IPS DF 19.7 (cell line): ENCODE measurements around the gene FADD.

Experiments used
- DNase-seq: peaks from one replicate; pipeline ENCODE4 v3.0.0-alpha.2; 2013; ENCODE audit warnings: low read depth, low spot score

The FADD gene, protein sequence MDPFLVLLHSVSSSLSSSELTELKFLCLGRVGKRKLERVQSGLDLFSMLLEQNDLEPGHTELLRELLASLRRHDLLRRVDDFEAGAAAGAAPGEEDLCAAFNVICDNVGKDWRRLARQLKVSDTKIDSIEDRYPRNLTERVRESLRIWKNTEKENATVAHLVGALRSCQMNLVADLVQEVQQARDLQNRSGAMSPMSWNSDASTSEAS

DNA sequence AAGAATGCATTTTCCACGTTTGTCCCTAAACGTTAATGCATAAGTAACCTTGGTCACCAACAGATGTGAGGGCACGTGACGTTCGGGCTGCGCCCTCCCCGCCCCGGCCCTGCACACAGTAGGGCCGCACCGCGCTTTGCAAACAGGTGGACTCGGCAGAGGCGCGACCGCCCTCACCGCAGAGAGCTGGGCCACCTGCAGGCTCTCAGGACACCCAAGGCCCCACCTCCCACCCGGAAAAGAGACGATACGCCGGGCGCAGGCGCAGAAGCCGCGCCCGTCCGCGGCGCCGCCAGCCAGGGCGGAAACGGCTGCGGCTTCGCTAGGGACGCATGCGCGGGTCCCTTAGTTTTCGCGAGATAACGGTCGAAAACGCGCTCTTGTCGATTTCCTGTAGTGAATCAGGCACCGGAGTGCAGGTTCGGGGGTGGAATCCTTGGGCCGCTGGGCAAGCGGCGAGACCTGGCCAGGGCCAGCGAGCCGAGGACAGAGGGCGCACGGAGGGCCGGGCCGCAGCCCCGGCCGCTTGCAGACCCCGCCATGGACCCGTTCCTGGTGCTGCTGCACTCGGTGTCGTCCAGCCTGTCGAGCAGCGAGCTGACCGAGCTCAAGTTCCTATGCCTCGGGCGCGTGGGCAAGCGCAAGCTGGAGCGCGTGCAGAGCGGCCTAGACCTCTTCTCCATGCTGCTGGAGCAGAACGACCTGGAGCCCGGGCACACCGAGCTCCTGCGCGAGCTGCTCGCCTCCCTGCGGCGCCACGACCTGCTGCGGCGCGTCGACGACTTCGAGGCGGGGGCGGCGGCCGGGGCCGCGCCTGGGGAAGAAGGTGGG is at the start of gene FADD:
Gene FADD (plus strand): TSS at position 377 of the 831 bp plus-strand sequence. CDS start 164 bp downstream, at position 541.
- DNase-seq: no peak

DNA sequence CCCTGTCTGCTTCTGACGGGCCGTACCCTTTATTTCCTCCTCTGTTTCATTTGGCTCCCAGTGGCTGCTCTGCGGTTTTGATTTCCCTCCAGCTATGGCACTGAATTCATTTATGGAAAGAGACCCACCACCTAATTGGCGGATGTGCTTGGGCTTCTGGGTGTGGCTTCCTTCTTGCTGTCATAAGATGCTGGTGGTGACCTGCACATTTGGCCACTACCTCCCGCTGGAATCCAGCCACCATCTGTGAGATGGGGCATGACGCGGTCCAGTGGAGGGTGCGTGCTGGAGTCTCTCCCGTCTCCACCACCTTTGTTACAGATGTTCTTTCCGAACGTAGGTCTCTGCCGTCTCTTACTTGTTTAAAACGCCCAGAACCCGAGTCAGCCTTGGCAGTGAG is 47.7 kb upstream of the FADD start:
- DNase-seq: no peak

DNA sequence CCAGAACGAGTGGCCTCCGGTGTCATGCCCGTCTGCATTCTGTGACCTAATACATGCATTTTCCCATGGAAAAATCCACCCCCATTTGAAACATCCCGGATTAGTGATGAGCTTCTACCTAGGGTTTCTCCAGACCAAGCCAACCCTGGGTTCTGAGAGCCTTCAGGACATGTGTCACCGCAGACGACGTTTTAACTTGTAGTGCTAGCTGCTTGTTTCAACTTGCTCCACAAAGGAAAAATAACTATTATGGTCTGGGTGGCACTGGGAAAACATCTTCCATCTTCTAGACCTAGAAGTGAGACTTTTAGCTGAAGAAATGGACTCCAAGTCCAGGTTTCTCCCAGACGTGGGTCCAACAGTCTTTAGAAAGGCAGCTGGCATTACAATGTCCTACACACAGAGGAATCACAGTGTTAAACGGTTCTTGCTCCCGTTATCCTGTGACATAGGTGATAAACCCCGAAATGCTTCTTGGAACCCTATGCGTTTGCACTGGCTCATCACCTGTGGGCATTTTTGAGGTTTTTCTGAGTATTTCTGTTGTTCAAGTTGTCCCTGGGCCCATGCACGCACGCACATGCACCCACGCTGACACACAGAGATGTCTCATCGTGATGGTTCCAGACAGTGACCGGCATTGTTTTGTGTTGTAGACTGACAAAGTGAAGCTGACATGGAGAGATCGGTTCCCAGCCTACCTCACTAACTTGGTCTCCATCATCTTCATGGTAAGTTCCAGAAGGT is 46.6 kb upstream of the FADD start:
- DNase-seq: no peak

DNA sequence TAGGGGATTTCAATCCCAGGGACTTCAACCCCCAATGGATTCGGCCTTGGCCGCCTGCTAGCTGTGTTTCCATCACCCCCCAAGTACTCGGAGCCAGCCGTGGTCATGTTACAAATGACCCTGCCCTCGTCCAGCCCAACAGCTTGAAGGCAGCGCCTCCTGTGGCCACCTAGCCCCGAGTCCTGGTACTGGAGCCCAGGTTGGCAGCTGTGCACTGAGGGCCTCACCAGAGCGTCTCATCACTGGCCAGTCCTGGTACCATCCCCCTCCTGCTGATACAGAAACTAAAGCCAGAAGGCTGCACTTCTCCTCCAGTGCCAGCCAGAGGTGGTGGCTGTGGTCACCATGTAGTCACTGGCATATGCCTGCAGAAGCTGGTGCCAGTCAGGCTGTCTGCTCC is 44.9 kb upstream of the FADD start:
- DNase-seq: peak; percentile 48

DNA sequence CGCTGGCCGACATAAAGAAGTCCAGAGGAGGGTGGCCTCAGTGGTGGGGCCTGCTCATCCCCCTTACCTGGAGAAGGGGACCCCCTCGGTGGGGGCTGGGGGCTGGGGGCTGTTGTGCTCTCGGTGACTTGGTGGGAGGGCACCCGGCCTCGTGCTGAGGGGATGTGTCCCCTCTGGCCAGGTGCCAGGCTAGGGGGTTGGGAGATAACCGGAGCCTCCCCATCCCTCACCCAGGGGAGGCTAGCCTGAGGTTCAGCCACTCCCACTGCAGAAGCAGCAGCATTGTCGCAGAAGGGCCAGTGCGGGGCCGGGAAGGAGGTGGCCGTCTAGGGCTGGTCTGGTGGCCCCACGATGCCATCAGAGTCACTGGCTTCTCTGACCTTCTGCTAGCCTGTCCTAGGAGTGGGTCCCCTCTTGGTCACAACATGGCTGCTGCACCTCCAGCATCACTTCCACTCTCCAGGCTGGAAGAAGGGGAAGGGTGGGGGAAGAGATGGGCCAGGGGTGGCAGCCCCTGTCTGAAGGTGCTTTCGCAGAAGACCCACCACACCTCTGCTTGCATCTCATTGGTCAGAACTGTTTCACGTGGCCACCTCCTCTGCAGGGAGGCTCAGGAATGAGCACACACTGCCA is 44.2 kb upstream of the FADD start:
- DNase-seq: no peak

DNA sequence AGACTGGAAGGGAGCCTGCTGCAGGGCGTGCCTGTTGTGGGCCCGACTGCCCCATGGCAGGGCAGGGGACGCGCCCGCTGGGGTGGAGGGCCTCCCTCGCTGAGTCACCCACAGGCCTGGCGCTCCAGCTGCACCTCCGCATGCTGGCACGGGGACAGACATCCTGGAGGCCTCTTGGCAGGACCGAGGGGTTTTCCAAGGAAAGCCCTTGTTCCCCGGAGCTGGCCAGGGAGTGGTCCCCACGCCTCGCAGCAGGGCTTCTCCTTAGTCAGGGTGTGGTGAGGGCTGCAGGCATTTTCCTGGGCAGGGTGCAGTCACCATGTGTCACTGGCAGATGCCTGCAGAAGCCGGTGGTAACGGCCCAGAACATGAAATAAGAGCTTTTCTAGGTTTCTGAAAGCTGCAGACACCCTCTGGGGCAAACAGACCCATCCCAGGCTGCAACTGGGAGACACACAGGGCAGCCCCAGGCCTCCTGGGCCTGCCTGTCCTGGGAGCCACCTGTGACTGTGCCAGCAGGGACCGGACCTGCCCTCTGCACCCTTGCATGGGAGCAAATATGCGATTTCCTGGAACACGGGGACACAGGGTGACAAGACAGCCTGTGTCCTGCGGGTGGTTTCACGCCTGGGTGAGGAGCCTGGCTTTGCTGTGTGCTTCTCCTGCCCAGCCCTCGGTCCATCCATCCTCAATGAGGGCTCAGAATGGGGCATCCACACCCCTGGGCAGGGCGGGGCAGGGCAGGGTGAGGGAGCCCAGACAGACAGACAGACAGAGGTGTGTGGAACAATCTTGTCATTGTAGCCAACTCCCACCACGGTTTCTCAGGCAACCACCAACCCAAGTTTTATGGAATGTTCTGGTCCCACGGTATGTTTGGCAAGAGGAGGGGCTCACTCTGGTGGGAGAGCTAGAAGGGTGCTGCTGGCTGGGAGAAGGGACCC is 43.2 kb upstream of the FADD start:
- no peak for DNase-seq

DNA sequence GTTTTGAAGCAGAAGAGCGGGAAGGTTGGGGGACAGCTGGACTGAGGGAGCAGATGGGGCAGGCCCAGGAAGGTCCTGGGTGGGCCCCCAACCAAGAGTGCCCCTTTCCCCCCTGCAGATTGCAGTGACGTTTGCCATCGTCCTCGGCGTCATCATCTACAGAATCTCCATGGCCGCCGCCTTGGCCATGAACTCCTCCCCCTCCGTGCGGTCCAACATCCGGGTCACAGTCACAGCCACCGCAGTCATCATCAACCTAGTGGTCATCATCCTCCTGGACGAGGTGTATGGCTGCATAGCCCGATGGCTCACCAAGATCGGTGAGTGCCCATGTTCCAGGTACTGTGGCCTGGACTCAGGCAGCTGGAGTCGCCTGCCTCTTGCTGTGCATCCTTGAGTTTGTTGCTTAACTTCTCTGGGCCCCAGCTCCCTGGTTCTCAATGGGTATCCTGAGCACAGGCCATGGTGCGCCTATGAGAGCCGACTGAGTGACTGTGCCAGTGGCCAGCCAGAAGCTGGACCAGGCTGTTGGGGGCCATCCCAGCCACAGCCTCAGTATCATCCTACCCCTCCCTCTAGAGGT is 42.0 kb upstream of the FADD start:
- DNase-seq: no peak

DNA sequence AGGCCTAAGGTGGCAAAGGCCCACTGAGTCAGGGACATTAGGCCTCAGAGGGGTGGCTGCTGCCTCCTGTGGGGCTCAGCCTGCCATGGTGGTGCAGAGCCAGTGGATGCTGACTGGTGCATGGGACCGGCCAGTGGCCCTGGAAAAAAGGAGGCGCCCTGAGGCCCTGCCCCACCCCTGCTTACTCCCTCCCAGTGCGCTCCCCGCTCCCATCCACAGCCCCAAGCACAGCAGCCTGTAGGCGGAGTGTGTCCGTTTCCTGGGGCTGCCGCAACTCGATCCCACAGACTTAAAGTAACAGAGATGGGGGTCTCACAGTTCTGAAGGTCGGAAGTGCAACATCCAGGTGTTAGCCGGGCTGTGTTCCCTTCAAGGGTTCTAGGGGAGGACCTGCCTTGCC is 38.4 kb upstream of the FADD start:
- DNase-seq: no peak

DNA sequence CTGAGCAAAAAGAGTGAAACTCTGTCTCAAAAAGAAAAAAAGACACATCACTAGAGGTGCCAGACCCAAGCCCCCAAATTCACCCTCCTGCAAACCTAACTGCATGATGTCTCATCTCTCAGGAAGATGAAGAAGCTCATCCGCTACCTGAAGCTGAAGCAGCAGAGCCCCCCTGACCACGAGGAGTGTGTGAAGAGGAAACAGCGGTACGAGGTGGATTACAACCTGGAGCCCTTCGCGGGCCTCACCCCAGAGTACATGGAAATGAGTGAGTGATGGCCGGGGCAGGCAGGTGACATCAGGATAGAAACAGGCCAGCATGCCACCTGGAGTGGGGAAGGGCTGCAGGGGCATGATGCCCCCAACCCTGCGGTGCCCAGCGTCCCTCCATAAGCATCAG is 36.0 kb upstream of the FADD start:
- no peak for DNase-seq

DNA sequence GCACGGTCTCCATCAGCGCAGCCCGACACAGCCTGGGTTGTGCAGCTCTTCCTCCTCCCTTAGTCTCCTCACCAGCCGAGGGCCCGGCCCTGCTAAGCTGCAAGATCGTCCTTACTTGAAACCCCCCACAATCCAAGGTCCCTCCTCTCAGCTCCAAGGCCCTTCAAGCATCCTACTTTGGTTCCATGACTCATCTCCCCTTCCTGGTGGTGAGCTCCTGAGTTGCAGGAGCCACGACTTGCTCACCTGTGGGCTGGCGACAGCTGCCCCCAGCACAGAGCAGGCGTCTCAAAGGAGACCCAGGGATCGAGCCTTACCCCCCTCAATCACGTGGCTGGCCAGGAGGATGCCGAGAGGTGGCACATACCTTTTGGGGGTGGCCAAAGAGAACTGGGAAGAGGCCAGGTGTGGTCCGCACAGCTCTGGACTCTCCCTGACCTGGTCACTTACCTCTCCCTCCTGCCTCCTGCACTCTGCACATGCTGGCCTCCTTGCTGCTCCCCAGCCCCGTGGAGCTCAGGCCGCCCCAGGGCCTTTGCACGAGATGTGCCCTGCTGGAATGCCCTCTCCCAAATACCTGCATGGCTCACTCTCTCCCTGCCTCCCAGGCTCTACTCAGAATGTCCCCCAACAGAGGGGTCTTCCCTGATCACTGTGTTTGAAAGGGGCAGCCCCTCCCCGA is 35.2 kb upstream of the FADD start:
- no peak for DNase-seq

DNA sequence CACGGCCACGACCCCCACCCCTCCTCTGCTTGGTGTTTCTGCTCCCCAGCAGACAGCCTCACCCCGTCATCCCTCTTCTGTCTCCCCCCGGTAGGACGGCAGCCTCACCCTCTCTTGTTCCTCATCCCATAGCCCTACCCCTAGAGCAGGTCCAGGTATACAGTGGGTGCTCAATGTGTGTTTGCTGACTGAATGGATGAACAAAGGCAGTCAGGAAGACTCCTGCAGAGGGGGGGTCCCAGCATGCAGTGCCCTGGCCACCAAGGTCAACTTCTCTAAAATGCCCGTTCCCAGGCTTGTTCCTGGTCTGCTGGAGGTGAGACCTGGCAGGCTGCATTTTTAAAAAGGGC is 34.7 kb upstream of the FADD start:
- DNase-seq: no peak

DNA sequence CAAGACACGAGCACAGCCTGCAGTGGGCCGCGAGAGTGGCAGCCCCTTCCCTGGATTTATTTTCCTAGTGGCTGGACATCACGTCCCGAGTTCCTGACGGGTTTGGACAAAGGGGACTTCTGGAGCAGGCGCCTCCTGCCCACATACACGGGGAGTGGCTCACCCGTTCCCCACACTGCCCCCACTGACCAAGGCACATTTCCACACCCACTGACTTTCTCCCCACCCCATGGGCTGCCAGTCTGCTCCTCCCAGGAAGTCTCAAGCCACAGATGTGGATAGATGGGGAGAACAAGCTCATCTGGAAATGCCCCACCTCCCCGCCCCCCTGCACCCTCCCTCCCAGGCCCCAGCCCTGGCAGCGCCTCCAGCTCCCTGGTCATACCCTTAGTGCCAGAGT is 34.0 kb upstream of the FADD start:
- no peak for DNase-seq

DNA sequence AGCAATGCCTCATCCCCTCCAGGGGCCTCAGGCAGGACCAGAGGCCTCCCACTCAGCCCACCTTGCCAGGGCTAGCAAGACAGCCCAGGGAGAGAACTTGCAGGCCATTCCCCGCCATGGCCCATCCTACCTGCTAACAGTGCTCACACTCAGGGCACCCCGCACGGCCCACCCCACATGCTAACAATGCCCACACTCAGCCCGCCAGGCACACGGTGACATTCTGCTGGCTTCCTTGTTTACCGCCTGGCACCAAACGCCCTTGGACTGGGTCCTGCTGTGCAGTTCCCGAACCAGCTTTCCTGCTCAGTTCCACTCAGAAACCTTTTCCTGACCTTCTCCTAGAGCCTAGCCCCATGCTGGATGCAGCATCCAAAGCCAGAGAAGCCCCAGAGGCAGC is 33.5 kb upstream of the FADD start:
- DNase-seq: no peak

DNA sequence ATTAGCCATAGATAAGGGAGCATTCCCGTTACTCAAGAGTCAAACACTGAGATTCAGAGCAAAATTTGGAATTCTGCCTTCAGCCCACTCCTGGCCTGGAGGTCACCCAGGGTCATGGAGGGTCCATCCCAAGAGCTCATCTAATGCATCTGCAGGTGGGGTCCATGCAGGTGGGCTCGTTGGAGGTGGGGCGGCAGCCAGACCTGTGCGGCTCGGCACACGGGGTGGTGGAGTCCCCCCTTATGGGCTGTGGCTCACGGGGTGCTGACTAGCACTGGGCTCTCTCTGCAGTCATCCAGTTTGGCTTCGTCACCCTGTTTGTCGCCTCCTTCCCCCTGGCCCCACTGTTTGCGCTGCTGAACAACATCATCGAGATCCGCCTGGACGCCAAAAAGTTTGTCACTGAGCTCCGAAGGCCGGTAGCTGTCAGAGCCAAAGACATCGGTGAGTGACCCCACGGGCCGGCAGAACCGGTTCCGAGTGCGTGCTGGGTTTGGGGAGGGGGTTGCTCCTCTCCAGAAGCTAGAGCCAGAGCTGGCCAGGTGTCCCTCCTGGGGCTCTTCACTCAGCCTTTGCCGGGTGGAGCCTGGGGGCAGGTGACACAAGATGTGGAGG is 32.4 kb upstream of the FADD start:
- no peak for DNase-seq

DNA sequence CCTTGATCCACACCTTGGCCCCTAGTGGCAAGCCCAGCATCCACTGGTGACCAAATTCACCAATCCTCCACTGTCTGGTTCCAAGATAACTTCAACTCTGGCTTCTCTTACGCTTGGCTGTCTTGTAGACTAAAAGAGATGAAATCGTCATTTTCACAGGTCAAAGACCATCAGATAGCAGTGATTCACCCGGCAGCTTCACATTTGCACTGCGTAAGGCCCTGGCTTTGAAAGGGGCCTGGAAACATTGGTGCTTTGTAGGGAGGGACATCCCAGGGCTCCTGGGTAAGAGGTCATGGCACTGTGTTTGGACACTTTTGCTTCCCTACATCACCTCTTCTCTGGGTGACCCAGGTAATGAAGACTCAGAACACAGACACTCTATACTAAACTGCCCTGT is 30.1 kb upstream of the FADD start:
- DNase-seq: no peak

DNA sequence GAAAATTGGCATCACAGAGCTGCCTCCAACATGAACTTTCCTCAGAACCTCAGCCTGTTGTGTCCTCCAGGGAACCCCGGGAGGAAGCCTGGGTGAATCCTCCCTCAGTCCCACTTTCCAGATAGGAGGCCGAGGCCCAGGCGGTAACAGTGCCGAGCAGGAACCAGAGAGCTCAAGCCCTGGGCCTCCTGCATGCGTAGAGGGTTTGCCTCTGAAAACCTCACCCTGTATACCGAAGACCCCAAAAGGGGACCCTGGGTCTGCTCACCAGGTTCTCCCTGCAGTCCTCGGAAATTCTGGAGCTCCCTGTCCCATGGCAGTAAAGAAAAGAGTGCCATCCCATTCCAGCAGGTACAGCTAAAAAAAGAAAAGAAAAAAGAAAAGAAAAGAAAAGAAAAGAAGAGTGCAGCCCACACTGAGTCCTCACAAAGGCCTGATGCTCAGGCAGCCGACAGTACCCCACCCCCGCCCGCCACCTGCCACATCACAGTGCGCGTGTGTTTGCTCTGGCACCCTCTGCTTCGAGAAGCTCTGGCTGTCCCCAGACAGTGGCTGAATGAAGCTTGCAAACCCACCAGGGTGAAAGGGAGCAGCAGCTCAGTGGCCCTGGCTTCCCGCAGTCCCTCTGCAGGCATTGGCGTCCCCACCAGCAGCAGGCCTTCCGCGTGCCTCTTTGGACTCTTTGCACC is 28.4 kb upstream of the FADD start:
- DNase-seq: no peak

DNA sequence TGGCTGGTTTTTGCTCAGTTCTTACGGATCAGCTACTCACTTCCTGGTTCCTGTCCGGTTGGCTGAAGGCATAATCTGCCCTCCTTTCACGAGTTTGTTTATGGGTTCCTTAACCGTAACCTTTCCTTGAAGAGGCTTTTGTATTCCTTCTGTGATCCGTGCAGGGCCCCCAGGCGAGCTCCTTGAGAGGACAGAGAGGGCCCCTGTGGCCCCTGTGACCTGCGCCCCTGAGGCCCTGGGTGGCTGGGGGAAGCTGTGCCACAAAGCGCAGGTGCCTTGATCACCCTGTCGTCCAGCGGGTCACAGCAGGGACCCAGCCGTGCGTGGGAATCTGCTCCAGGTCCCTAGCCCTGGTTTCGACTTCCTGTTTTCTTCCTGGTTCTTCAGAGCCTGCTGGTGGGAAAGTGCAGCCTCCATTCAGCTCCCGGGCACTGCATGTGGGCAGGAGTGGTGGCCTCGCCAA is 27.8 kb upstream of the FADD start:
- DNase-seq: no peak

DNA sequence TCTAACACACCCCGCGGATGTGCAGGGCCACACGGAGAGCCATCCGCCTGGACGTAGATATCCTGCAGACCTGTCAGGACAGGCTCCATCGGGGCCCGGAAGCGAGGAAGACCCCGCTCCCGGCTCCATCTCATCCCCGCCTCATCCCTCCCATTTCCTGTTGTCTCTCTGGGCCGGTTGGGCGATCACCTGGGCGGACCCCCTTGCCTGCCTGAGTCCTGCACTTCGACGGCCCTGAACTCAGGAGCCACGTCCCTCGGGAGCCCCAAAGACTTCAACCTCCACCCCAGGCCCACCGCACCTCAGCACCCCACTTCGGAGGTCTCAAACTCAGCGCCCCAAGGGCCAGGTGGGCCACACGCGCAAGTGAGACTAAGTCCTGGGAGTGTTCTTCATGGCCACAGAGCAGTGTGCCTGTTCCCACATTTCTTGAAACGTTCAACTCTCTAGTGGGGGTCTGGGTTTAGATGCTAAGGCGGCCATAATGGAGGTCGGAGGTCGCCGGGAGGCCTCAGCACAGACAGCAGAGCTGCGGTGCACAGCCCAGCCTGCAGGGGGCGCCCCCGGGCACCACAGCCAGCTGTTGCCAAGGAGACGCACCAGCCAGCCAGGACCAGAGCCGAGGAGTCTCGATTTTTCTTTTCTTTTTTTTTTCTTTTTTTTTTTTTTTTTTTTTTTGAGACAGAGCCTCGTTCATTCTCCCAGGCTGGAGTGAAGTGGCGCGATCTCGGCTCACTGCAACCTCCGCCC is 26.0 kb upstream of the FADD start:
- no peak for DNase-seq
